ENCODE data around the gene ADAMTS20.
"Not testable (repeated sequence)": the region's sequence is repeated elsewhere in the genome, so short reads cannot be mapped to it uniquely, and the experiment has no call there.

DNA sequence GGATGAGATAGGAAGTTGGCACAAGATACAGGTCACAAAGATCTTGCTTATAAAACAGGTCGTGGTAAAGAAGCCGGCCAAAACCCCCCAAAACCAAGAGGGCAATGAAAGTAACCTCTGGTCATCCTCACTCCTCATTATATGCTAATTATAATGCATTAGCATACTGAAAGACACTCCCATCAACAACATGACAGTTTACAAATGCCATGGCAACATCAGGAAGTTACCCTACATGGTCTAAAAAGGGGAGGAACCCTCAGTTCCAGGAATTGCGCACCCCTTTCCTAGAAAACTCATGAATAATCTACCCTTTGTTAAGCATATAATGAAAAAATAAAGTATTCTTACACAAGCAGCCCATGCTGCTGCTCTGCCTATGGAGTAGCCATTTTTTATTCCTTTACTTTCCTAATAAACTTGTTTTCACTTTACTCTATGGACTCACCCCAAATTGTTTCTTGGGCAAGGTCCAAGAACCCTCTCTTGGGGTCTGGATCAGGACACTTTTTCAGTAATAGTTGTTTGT lies 210.2 kb downstream of the ADAMTS20 start:
- TF ChIP-seq, protein P1, sequence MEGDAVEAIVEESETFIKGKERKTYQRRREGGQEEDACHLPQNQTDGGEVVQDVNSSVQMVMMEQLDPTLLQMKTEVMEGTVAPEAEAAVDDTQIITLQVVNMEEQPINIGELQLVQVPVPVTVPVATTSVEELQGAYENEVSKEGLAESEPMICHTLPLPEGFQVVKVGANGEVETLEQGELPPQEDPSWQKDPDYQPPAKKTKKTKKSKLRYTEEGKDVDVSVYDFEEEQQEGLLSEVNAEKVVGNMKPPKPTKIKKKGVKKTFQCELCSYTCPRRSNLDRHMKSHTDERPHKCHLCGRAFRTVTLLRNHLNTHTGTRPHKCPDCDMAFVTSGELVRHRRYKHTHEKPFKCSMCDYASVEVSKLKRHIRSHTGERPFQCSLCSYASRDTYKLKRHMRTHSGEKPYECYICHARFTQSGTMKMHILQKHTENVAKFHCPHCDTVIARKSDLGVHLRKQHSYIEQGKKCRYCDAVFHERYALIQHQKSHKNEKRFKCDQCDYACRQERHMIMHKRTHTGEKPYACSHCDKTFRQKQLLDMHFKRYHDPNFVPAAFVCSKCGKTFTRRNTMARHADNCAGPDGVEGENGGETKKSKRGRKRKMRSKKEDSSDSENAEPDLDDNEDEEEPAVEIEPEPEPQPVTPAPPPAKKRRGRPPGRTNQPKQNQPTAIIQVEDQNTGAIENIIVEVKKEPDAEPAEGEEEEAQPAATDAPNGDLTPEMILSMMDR (IDR thresholded peaks at IDR 0.05) = not testable (repeated sequence)
- TF ChIP-seq POLR2A, EP300, POLR2AphosphoS5 (IDR thresholded peaks at IDR 0.05): not testable (repeated sequence)
